Mesenchymal stem cell (in vitro differentiated cells and primary cell): ENCODE data around the gene WWOX.

Source experiments
- DNase-seq: peaks from one replicate; pipeline ENCODE4 v3.0.0-alpha.2; 2013
- H2AFZ ChIP-seq: one replicate; pipeline ENCODE4 v1.6.1; 2013; ENCODE audit warnings: low read depth, mild to moderate bottlenecking, control low read depth, inconsistent platforms, low read length, moderate library complexity
- H2AK5ac ChIP-seq: 2 replicates; pipeline ENCODE4 v1.6.1; 2013; ENCODE audit warnings: low read length, moderate library complexity, mild to moderate bottlenecking, inconsistent platforms; ENCODE audit not compliant: severe bottlenecking
- H2BK120ac ChIP-seq: one replicate; pipeline ENCODE4 v1.6.1; 2013; ENCODE audit warnings: low read depth, mild to moderate bottlenecking, inconsistent platforms, low read length, moderate library complexity
- H2BK12ac ChIP-seq, 2 experiments: one replicate each; pipeline ENCODE4 v1.6.1; 2013; ENCODE audit warnings: inconsistent platforms in 2 of 2, low read length in 2 of 2, mild to moderate bottlenecking in 2 of 2, moderate library complexity in 2 of 2, control low read depth in 1 of 2
- H2BK15ac ChIP-seq: one replicate; pipeline ENCODE4 v1.6.1; 2013; ENCODE audit warnings: mild to moderate bottlenecking, low read depth, inconsistent platforms; ENCODE audit not compliant: poor library complexity, severe bottlenecking
- H2BK5ac ChIP-seq: 2 replicates; pipeline ENCODE4 v1.6.1; 2013; ENCODE audit warnings: low read depth, mild to moderate bottlenecking, low read length, control low read depth, inconsistent platforms; ENCODE audit not compliant: poor library complexity, severe bottlenecking
- H3K14ac ChIP-seq, 2 experiments: one replicate each; pipeline ENCODE4 v1.6.1; 2013; ENCODE audit warnings: inconsistent platforms in 2 of 2, low read length in 2 of 2, control low read depth in 1 of 2, mild to moderate bottlenecking in 1 of 2, moderate library complexity in 1 of 2
- H3K18ac ChIP-seq, 2 experiments: one replicate each; pipeline ENCODE4 v1.6.1; 2013; ENCODE audit warnings: inconsistent platforms in 2 of 2, low read length in 2 of 2, control low read depth in 1 of 2, low read depth in 1 of 2, mild to moderate bottlenecking in 1 of 2
- H3K23ac ChIP-seq, 2 experiments: one replicate each; pipeline ENCODE4 v1.6.1; 2013; ENCODE audit warnings: inconsistent platforms in 2 of 2, low read length in 2 of 2, mild to moderate bottlenecking in 2 of 2, moderate library complexity in 2 of 2, control low read depth in 1 of 2
- H3K27ac ChIP-seq: 2 replicates; pipeline ENCODE4 v1.5.1; 2013; ENCODE audit warnings: mild to moderate bottlenecking, moderate library complexity, low read length, control low read depth, inconsistent platforms; ENCODE audit not compliant: poor library complexity, severe bottlenecking
- H3K27me3 ChIP-seq, 2 experiments: 2 replicates each; pipeline versions ENCODE4 v1.6.1 to v1.7.0; 2013; ENCODE audit warnings: low read length in 2 of 2, mild to moderate bottlenecking in 2 of 2, moderate library complexity in 2 of 2, control low read depth in 1 of 2, inconsistent platforms in 1 of 2; ENCODE audit not compliant: control insufficient read depth in 1 of 2, insufficient read depth in 1 of 2
- H3K36me3 ChIP-seq, 2 experiments: 2 replicates each; pipeline versions ENCODE4 v1.6.1 to v1.7.0; 2013; ENCODE audit warnings: low read length in 2 of 2, control low read depth in 1 of 2, inconsistent platforms in 1 of 2, low read depth in 1 of 2, mild to moderate bottlenecking in 1 of 2; ENCODE audit not compliant: insufficient read depth in 2 of 2, control insufficient read depth in 1 of 2
- H3K4ac ChIP-seq, 2 experiments: one replicate each; pipeline ENCODE4 v1.6.1; 2013; ENCODE audit warnings: inconsistent platforms in 2 of 2, low read length in 2 of 2, mild to moderate bottlenecking in 2 of 2, moderate library complexity in 2 of 2, control low read depth in 1 of 2, low read depth in 1 of 2
- H3K4me1 ChIP-seq: 2 replicates; pipeline ENCODE4 v1.6.1; 2013; ENCODE audit warnings: low read depth, low read length, control low read depth; ENCODE audit not compliant: control insufficient read depth, insufficient read depth
- H3K4me2 ChIP-seq: 2 replicates; pipeline ENCODE4 v1.6.1; 2013; ENCODE audit warnings: low read length, mild to moderate bottlenecking, inconsistent platforms; ENCODE audit not compliant: poor library complexity, severe bottlenecking
- H3K4me3 ChIP-seq, 2 experiments: 2 replicates each; pipeline versions ENCODE4 v1.5.1 to v1.7.0; 2013; ENCODE audit warnings: low read length in 2 of 2, mild to moderate bottlenecking in 2 of 2, control low read depth in 1 of 2, low read depth in 1 of 2; ENCODE audit not compliant: insufficient read depth in 1 of 2
- H3K79me1 ChIP-seq: replicated peaks from 2 replicates; pipeline ENCODE4 v1.6.1; 2013; ENCODE audit warnings: mild to moderate bottlenecking, control low read depth, low read length, inconsistent platforms; ENCODE audit not compliant: poor library complexity, severe bottlenecking
- H3K9ac ChIP-seq: 2 replicates; pipeline ENCODE4 v1.7.0; 2013; ENCODE audit warnings: mild to moderate bottlenecking, low read length, moderate library complexity
- H3K9me3 ChIP-seq: 2 replicates; pipeline ENCODE4 v1.7.0; 2013; ENCODE audit warnings: mild to moderate bottlenecking, low read length; ENCODE audit not compliant: control insufficient read depth
- H4K8ac ChIP-seq: one replicate; pipeline ENCODE4 v1.6.1; 2013; ENCODE audit warnings: inconsistent platforms, mild to moderate bottlenecking, low read length, moderate library complexity
- H4K91ac ChIP-seq: one replicate; pipeline ENCODE4 v1.6.1; 2013; ENCODE audit warnings: mild to moderate bottlenecking, low read length, inconsistent platforms
- WGBS: methylation state at CpG from one replicate; pipeline ENCODE4 v1.1.7; 2013; ENCODE audit warnings: mixed read lengths; 5-methylcytosine and 5-hydroxymethylcytosine counted together

The WWOX gene

DNA sequence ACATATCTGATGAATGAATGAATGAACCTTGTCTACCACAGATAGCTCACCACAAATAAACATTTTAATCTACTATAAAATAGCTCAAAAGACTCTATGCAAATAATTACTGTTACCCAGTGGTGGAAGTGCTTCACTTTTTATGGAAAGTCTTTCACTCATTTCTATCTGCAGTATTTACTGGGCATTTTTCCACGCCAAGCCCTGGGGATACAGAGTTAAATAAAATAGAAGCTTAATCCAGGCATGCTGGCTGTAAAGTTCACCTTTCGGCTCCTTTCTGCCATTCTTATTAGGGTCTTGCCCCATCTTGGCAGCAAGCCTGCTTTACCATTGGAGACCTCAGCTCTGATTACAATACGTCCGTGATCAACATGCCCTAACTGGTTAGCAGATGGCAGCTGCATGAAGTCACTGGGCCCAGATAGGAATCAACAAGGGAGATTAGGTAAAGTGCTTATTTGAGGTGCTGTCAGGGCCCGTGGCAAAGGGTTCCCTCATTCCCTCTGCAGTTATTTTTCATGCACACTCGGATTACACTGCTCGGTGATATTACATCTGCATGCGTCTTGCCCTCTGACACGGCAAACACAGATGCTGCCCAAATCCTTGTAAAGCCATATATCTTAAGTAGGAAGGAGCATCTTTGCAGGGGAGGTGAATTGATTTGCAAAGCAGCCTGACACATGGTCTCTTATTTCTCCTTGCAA, 648.9 kb downstream of the WWOX start:
- H3K9ac ChIP-seq: no peak overlapping the region
- no peak overlapping the region for H3K23ac ChIP-seq
- no peak overlapping the region for H3K4me3 ChIP-seq
- H4K8ac ChIP-seq: no peak overlapping the region
- no peak overlapping the region for H4K91ac ChIP-seq
- no peaks in the 10 kb centered on the region for H3K9me3 ChIP-seq
- no peak overlapping the region for H3K4me2 ChIP-seq
- H3K18ac ChIP-seq: no peak overlapping the region
- no peak overlapping the region for H3K27ac ChIP-seq
- no peak overlapping the region for H2AFZ ChIP-seq
- H3K79me1 ChIP-seq: no peaks in the 10 kb centered on the region
- WGBS: 89% methylated on average over 9 of the region's 9 CpGs
- H3K14ac ChIP-seq: no peak overlapping the region
- no peak for DNase-seq
- H2AK5ac ChIP-seq: no peak overlapping the region
- no peak overlapping the region for H2BK12ac ChIP-seq
- no peak overlapping the region for H2BK5ac ChIP-seq
- no peaks in the 10 kb centered on the region for H3K27me3 ChIP-seq
- no peaks in the 10 kb centered on the region for H3K36me3 ChIP-seq
- no peak overlapping the region for H3K4ac ChIP-seq
- no peak overlapping the region for H2BK15ac ChIP-seq
- H2BK120ac ChIP-seq: no peak overlapping the region
- no peaks in the 10 kb centered on the region for H3K4me1 ChIP-seq

DNA sequence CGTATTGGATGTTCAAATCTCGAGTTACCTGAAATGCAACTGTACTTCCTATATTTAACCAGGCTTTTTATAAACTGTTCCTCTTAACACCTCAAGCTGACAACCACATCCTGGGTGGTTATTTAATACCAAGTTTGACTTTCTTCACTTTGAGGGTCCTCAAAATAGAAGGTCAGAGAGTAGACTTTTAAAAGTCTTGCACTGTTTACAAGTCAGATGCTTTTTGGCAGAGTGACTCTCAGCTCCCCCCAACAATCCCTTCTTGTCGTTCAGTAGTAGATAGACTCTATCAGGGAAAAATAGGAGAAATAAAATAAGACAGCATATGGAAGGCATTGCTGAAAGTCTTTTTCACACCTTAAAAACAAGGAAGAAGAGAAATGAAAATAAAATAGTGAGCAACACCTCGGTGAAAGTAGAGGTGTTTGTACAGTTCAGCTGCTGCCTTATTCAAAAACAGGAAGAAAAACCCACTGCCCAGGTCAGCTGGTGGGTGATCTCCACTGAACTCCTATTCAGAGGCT, 650.4 kb downstream of the WWOX start:
- H3K23ac ChIP-seq: no peak overlapping the region
- no peak overlapping the region for H3K4me3 ChIP-seq
- H4K8ac ChIP-seq: no peak overlapping the region
- no peak overlapping the region for H2BK5ac ChIP-seq
- H3K79me1 ChIP-seq: no peaks in the 10 kb centered on the region
- H3K14ac ChIP-seq: no peak overlapping the region
- H3K18ac ChIP-seq: no peak overlapping the region
- H3K36me3 ChIP-seq: no peaks in the 10 kb centered on the region
- no peak overlapping the region for H2AK5ac ChIP-seq
- no peak overlapping the region for H2AFZ ChIP-seq
- H3K27ac ChIP-seq: no peak overlapping the region
- H3K4ac ChIP-seq: no peak overlapping the region
- no peaks in the 10 kb centered on the region for H3K4me1 ChIP-seq
- no peak overlapping the region for H2BK120ac ChIP-seq
- no peaks in the 10 kb centered on the region for H3K27me3 ChIP-seq
- H2BK12ac ChIP-seq: no peak overlapping the region
- H4K91ac ChIP-seq: no peak overlapping the region
- no peak for DNase-seq
- H3K4me2 ChIP-seq: no peak overlapping the region
- H3K9me3 ChIP-seq: no peaks in the 10 kb centered on the region
- no peak overlapping the region for H3K9ac ChIP-seq
- H2BK15ac ChIP-seq: no peak overlapping the region
- WGBS: 93% methylated on average over 3 of the region's 4 CpGs

DNA sequence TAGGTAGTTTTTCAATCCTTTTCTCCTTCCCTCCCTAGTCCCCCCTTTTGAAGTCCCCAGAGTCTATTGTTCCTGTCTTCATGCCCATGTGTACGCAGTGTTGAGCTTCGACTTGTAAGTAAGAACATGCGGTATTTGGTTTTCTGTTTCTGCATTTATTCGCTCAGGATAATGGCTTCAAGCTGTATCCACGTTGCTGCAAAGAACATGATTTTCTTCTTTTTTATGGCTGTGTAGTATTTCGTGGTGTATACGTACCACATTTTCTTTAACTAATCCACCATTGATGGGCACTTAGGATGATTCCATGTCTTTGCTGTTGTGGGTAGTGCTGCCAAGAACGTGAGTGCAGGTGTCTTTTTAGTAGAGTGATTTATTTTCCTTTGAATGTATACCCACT, 651.2 kb downstream of the WWOX start:
- no peak overlapping the region for H4K8ac ChIP-seq
- no peak overlapping the region for H2BK120ac ChIP-seq
- no peak overlapping the region for H2AFZ ChIP-seq
- no peak overlapping the region for H3K27ac ChIP-seq
- H2BK15ac ChIP-seq: no peak overlapping the region
- no peaks in the 10 kb centered on the region for H3K9me3 ChIP-seq
- no peak overlapping the region for H2BK12ac ChIP-seq
- no peaks in the 10 kb centered on the region for H3K4me1 ChIP-seq
- H2BK5ac ChIP-seq: no peak overlapping the region
- H3K4ac ChIP-seq: no peak overlapping the region
- 90% methylated on average over 5 of the region's 8 CpGs for WGBS
- H2AK5ac ChIP-seq: no peak overlapping the region
- no peak overlapping the region for H3K18ac ChIP-seq
- H3K79me1 ChIP-seq: no peaks in the 10 kb centered on the region
- no peaks in the 10 kb centered on the region for H3K36me3 ChIP-seq
- H3K9ac ChIP-seq: no peak overlapping the region
- H3K23ac ChIP-seq: no peak overlapping the region
- no peak overlapping the region for H3K14ac ChIP-seq
- no peaks in the 10 kb centered on the region for H3K27me3 ChIP-seq
- no peak overlapping the region for H3K4me3 ChIP-seq
- H3K4me2 ChIP-seq: no peak overlapping the region
- DNase-seq: no peak
- H4K91ac ChIP-seq: no peak overlapping the region

DNA sequence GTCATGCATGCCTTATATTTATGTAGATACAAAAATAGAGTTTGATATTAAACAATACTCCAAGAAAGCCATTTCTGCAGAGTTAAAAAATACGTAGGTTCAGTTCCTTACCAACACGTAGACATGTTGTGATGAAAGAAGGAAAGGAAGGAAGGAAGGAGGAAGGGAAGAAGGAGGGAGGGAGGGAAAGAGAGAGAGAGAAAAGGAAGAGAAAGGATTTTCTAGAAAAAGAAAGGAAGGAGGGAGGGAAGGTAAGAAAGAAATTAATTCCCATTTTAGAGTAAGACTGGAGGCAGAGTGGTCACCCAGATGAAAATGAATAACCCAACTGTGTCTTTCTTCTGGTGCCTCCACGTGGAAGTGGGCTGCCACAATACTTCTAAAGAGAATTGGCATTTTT, 652.1 kb downstream of the WWOX start:
- Histone ChIP-seq H3K23ac (no peak overlapping the region), H3K4ac (no peak overlapping the region), H2AK5ac (no peak overlapping the region), H2AFZ (no peak overlapping the region), H3K14ac (no peak overlapping the region), H3K18ac (no peak overlapping the region), H3K9me3 (no peaks in the 10 kb centered on the region), H3K79me1 (no peaks in the 10 kb centered on the region), H3K9ac (no peak overlapping the region), H3K27ac (no peak overlapping the region), H3K4me2 (no peak overlapping the region), H2BK120ac (no peak overlapping the region), H3K4me3 (no peak overlapping the region), H2BK12ac (no peak overlapping the region), H3K36me3 (no peaks in the 10 kb centered on the region), H3K27me3 (no peaks in the 10 kb centered on the region), H2BK5ac (no peak overlapping the region), H4K8ac (no peak overlapping the region), H2BK15ac (no peak overlapping the region), H3K4me1 (no peaks in the 10 kb centered on the region), H4K91ac (no peak overlapping the region)
- DNase-seq: no peak
- 87% methylated on average over 3 of the region's 3 CpGs for WGBS
